Measurements from ENCODE around the gene GATD1. TPM values are rescaled to one million over a fixed set of nuclear protein-coding genes. Genes with fewer than 3 reads are reported as not detected.

The GATD1 gene
- total RNA-seq, 2 experiments from 2014 or later, result 47.7 to 51.9 TPM

DNA sequence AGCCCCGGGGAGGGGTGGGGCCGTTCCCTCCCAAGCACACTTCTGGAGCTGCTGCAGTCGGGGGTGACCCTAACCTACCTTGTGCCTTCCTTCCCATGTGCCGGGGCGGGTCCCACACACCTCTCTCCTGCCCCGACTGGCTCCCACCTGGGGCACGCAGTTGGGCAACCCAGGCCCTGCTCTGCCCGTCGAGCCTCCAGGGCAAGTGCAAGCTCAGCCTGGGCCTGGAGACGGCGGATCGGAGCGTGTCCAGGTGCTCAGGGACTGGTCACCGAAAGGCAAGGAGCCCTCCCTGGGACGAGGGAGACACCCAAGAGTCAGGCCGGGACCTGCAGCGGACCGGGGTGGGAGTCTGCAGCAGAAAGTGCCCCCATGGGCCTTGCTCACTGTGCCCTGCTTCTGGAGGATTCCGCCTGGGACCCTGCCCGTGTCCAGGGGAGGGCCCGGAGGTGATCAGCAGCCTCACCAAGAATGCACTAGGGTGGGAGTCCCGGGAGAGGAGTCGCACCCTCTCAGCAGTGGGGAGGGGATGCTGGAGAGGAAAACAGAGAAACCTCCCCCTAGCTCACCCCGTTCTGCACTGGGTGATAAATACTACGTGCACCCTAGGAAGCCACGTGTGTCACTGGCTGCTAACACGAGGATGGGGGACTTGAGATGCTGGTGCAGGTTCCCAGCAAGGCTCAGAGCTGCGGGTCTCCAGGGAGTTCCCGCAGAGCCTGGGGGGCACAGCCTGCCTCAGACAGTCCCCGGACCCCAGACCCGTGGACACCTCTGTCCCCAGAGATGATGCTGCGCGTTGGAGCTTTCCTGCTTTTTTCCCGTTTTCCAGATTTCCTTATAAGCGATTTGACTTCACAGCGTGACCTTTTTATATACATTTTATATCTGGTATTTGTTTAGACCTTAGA, 5.2 kb upstream of the GATD1 start:
- no peak for DNase-seq
- H3K4me1 Mint-ChIP-seq, result peaks cover 17% of the 10 kb centered on the region
- no peak overlapping the region for H3K27ac Mint-ChIP-seq
- H3K27me3 Mint-ChIP-seq, result no peaks in the 10 kb centered on the region
- no peak overlapping the region for H3K4me3 Mint-ChIP-seq
- peaks cover 8% of the 10 kb centered on the region for H3K36me3 Mint-ChIP-seq
- no peaks in the 10 kb centered on the region for H3K9me3 Mint-ChIP-seq

DNA sequence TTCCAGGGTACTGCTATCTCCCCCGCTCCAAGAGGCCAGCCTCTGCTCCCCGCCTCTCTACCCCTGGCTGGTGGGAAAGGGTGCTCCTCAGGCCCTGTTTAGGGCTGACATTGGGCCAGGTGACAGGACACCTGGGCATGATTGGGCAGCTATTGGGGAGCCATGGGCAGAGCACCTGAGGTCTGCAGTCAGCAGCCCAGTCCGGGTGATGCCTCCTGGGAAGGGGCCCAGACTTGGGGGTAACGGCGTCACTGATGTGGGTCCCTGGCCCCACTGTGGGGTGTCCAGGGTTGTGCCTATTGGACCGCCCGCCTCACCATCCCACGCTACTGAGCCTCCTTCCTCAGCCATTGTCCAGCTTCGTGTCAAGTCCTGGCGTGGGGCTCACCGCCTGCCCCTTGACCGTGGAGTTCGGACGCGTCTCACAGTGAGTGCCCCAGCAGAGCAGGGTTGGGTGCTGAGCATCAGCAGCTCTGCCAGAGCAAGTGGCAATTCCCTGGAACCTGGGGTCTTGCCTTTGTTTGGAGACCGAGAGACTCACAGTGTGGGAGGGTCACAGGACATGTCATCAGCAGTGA, 2.8 kb upstream of the GATD1 start:
- Mint-ChIP-seq H3K9me3 (no peaks in the 10 kb centered on the region), H3K36me3 (peaks cover 13% of the 10 kb centered on the region), H3K27me3 (no peaks in the 10 kb centered on the region), H3K4me1 (peaks cover 29% of the 10 kb centered on the region), H3K27ac (no peak overlapping the region), H3K4me3 (no peak overlapping the region)
- no peak for DNase-seq

DNA sequence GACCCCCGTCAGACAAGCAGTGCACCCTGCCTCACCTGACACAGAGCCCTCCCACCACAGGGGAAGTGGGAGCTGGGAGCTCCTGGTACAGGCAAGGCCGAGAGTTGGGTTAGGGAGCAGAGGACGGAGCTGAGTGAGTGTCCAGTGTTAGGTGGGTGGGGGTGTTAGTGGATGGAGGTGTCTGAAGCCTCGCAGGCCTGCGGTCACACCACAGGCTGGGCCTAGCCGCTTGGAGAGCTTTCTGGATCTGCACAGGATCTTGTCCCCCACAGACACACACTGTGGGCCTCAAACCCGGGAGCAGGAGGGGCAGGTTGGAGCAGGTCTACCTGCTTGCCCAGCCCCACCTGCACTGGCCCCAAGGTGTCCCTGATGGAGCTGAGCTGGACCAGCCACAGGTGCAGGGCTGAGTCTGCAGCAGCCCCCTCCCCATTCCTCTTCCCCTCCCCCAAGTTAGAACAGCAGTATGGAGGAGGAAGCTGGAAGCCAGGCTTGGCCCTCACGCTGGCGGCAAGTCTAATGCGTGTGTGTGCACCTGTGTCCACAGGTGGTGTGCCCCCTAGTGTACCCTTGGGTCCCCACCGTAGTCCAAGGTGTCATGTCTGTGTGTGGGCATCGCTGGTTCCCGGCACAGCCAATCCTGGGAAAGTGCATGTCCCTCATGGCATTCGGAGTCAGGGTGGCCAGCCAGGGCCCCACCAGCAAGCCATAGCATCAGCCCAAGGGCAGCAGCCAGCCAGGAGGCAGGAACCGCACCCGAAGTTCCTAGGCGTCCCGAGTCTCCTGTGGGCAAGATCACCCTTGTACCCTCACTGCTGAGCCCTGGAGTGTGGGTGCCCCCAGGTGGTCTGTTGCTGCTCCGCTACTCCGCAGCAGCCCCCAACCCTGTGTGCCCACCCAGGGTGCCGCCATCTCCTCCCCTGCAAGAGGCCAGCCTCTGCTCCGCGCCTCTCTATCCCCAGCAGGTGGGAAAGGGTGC, 2.0 kb upstream of the GATD1 start:
- Mint-ChIP-seq H3K27ac (no peak overlapping the region), H3K4me1 (peaks cover 32% of the 10 kb centered on the region), H3K27me3 (no peaks in the 10 kb centered on the region), H3K4me3 (peak overlapping the region; percentile 83), H3K36me3 (peaks cover 13% of the 10 kb centered on the region), H3K9me3 (no peaks in the 10 kb centered on the region)
- DNase-seq, result no peak

DNA sequence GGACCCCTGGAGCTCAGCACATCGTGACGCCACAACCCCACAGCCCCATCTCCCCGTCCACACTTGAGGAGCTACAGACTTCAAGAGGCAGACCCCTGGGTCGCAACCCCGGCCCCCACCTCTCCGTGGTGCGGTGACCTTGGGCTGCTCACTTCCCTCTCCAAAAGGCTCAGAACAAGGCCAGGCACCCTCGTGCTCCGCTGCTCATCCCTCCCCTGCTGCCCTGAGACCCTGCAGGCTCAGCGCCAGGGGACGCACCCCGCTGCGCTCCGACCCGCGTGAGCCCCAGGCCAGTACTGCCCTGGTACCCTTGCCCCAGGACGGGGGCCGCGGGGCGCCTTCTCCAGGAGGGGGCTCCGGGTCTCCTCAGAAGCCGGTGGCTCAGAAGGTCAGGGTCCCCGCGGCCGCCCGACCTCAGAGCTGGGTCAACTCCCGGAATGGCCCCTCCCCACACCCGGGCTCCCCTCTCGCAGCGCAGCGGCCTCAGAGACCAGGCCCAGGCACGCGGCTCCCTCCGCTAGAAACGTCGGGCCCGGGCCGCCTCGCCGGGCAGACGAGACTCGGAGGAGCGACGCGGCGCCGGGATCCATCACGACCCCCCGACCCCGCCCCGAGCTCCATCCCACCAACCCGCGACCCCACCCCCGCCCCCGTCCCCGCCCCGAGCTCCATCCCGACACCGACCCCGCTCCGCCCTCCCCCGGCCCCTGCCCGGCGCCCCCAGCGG, 563 bp downstream of the GATD1 start:
- Mint-ChIP-seq H3K4me3 (peak overlapping the region; percentile 91), H3K27ac (peak overlapping the region; percentile 83), H3K36me3 (peaks cover 13% of the 10 kb centered on the region), H3K9me3 (no peaks in the 10 kb centered on the region), H3K4me1 (peaks cover 28% of the 10 kb centered on the region), H3K27me3 (no peaks in the 10 kb centered on the region)
- DNase-seq, result peak; percentile 37

DNA sequence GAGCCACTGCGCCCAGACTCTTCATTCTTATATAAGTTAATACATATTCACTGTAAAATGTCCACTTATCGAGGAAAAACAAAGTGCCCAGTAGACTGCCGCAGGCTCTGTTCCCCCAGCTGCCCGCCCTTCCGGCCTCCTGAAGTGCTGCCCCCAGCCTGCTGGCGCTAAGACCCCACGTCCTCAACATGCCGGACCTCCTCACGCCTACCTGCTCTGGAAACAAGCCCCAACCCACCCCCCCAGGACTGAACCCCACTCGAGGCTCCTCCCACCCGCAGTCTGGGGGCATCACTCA, 1.1 kb downstream of the GATD1 start:
- Mint-ChIP-seq H3K9me3 (no peaks in the 10 kb centered on the region), H3K27me3 (no peaks in the 10 kb centered on the region), H3K4me1 (peaks cover 28% of the 10 kb centered on the region), H3K36me3 (peaks cover 13% of the 10 kb centered on the region), H3K4me3 (peak overlapping the region; percentile 91), H3K27ac (peak overlapping the region; percentile 83)
- DNase-seq, result no peak

DNA sequence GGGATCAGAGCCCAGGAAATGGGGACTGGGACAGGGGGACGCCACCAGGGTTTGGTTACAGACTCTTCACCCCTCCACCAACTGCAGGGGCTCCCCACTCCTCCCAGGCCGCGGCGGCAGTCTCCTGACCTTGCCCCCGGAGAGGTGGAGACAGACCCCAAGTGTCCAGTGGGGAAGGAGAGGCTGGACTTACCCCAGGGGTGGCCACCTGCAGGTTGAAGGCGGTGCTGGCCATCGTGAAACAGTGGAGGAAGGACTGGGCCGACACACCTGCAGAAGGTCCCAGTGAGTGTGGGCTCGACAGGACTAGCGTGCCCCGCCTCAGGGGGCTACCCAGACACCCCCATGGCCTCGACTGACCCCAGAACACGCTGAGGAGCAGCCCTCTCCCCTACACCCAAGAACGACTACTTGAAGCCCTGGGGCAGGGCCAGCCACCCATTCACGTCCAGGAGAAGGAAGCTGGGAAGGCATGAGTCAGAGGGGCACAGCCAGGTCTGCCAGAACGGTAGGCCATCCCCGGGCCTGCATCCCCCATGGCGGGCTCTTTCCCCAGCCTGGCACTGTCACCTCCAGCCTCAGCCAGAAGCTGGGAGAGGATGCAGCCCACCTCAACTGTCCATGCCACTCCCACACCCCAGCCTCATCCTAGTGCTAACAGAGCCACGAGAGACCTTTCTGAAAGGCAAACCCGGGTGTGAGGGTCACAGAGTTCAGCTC, 2.3 kb downstream of the GATD1 start:
- peak overlapping the region; percentile 61 for H3K27ac Mint-ChIP-seq
- peaks cover 28% of the 10 kb centered on the region for H3K4me1 Mint-ChIP-seq
- peaks cover 13% of the 10 kb centered on the region for H3K36me3 Mint-ChIP-seq
- DNase-seq, result no peak
- no peaks in the 10 kb centered on the region for H3K9me3 Mint-ChIP-seq
- no peaks in the 10 kb centered on the region for H3K27me3 Mint-ChIP-seq
- peak overlapping the region; percentile 67 for H3K4me3 Mint-ChIP-seq

DNA sequence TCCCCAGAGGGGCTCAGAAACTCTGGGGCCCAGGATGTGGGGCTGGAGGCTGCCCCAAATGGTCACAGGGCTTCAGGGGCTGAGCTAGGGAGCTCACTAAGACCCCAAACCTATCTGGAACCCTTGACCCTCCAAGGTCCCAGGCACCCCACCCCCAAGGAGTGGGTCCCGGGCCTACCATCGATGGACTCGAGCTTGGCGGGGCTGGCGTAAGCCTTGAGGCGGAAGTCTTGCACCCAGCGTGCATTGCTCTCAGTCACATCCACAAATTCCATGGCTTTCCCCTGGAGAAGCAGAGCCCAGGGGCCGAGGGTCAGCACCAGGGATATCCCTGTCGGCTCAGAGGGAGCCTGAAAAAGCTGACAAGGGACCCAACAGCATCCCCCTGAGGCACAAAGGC, 3.5 kb downstream of the GATD1 start:
- Mint-ChIP-seq H3K36me3 (peaks cover 12% of the 10 kb centered on the region), H3K27me3 (no peaks in the 10 kb centered on the region), H3K4me3 (no peak overlapping the region), H3K27ac (no peak overlapping the region), H3K9me3 (no peaks in the 10 kb centered on the region), H3K4me1 (peaks cover 22% of the 10 kb centered on the region)
- no peak for DNase-seq

DNA sequence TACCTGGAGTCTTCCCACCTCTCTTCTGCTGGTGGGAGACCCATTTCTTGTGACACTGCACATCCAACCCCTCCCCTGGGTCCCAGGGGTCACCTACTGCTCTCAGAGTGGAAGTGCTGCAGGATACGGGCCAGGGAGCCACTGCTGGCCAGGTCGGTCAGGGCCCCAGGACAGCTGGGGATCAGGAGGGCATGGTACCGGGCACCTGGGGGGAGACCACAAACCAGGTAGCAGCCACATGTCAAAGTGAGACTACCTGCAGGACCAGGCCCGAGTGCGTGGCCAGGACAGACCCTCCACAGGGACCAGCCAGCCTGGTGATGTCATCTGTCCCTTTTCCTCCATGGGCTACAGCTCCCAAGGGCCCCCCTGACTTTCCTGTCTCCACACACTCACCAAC, 3.9 kb downstream of the GATD1 start:
- Mint-ChIP-seq H3K9me3 (no peaks in the 10 kb centered on the region), H3K36me3 (peaks cover 10% of the 10 kb centered on the region), H3K27ac (no peak overlapping the region), H3K4me3 (no peak overlapping the region), H3K27me3 (no peaks in the 10 kb centered on the region), H3K4me1 (peaks cover 19% of the 10 kb centered on the region)
- no peak for DNase-seq

DNA sequence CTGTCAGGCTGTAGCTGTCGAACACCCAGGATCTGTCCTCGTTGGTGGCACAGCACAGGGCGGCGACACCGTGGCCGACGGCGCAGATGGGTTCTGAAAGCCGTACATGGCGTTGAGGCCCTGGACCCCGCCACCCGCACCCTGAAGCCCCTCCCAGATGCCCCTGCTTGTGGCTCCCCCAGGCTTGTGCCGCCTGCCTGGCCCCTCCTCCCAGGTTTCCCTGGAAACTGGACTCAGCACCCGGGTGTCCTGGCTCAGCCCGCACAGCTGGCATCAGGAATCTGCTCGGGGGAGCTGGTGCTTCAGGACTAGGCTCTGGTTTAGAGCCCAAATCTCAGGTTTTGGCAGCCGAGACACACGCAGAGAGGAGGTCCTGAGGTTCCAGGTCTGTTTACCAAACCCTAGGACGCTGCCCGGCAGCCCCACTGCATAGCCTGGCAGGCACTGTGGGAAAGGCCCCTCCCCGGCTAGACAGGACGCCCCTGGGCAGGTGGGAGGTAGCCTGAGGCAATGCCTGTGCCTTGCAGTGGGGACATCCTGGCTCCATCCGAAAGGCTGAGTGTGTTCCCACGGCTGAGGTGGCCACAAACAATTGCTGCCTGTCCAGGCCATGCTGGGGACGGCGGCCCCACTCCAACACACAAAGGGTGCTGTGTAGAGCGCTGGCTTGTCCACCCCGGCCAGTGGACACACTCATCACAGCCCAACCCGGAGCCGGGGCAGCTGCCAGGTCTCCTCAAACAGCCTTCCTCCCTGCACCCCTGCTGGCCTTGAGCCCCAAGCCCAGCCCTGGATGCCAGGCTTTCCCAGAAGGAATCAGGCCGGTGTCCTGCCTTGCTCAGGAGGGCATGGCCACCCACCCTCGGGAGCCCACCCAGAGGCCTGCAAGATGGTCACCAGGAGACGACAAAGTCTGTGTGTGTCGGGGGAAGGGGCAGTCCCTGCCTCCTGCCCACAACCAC, 4.6 kb downstream of the GATD1 start:
- Mint-ChIP-seq H3K9me3 (no peaks in the 10 kb centered on the region), H3K4me1 (peaks cover 16% of the 10 kb centered on the region), H3K27ac (no peak overlapping the region), H3K4me3 (no peak overlapping the region), H3K27me3 (no peaks in the 10 kb centered on the region), H3K36me3 (peaks cover 7% of the 10 kb centered on the region)
- DNase-seq, result no peak

DNA sequence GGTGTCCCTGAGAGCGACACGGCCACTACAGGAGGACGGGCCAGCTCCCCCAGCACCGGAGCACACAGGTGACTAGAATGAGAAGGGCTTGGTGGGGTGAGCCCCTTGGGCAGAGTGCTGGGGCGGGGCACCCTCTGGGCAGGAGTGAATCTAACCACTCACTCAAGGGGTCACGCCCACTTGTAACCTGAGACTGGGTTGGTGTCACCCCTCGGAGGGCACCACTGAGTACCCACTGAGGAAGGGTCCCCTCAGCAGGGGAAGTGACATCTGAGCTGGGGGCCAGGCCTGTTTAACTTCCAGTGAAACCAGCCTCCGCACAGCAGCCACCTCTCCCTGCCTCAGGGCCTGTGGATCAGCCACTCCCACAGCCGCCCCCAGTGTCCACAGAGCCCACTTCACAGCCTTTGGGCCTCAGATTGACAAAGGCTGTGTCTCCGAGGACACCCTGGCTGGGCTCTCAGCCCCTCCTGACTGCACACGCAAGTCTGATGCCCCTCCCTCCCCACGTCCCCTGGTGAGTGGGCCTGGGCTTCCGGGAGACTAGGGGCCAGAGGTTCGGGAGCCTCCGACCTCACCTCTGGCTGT, 5.6 kb downstream of the GATD1 start:
- H3K27me3 Mint-ChIP-seq, result no peaks in the 10 kb centered on the region
- no peak overlapping the region for H3K4me3 Mint-ChIP-seq
- H3K36me3 Mint-ChIP-seq, result peaks cover 8% of the 10 kb centered on the region
- no peak overlapping the region for H3K27ac Mint-ChIP-seq
- peaks cover 16% of the 10 kb centered on the region for H3K4me1 Mint-ChIP-seq
- no peak for DNase-seq
- no peaks in the 10 kb centered on the region for H3K9me3 Mint-ChIP-seq

DNA sequence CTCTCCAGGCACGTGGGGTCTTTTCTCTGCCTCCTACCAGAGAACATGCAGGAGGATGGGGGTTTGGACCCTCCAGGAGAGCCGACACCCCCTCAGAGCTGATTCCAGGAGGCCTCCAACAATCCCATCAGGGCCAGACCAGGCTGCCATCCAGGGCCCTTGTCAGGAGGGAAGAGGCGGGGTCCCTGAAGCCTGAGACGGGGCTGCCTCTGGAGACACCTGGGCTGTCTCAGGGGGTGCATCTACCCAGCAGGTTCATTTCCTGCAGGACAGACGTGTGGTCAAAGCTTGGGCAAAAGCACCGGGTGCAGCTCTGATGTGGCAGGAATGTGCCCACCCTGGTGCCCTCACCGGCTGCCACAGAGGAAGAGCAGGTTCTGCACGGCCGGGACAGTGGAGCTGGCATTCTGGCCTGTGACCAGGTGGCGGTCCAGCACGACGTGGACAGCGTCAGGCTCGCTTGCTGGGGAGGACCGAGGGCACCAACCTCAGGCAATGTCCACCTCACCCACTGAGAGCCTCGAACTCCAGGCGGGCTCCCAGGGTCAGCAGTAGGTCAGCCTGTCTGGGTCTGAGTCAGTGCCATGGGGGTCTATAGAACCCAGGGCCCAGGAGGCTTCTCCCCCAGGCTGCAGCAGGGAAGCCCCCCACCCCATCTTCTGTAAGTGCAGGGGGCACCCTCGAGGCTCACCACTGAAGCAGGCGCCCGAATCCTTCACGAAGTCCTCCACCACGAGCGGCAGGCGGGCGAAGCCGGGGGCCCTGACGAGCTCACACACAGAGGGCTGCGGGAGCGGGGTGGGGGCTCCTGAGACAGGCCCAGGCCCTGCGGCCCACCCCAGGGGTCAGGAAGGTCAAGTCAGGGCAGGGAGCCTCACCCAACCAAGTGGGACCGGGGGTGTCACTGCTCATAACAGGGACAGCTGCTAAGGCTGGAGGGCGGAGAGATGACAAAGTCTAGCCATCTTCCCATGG, 6.4 kb downstream of the GATD1 start:
- peaks cover 8% of the 10 kb centered on the region for H3K36me3 Mint-ChIP-seq
- H3K27ac Mint-ChIP-seq, result no peak overlapping the region
- peaks cover 12% of the 10 kb centered on the region for H3K4me1 Mint-ChIP-seq
- H3K9me3 Mint-ChIP-seq, result no peaks in the 10 kb centered on the region
- H3K27me3 Mint-ChIP-seq, result no peaks in the 10 kb centered on the region
- H3K4me3 Mint-ChIP-seq, result no peak overlapping the region
- no peak for DNase-seq

Measured in activated naive CD8-positive, alpha-beta T cell treated with anti-CD3 and anti-CD28 coated beads for 36 hours (primary cell).